Endothelial cell of hepatic sinusoid (primary cell): Measurements from ENCODE around the gene EEFSEC.

Source experiments
- in situ Hi-C: cut with HindIII; loops from 2 replicates; pipeline ENCODE4 v1.10.0; 2017; ENCODE audit warnings: low sequenced_read_pairs

The EEFSEC gene

DNA sequence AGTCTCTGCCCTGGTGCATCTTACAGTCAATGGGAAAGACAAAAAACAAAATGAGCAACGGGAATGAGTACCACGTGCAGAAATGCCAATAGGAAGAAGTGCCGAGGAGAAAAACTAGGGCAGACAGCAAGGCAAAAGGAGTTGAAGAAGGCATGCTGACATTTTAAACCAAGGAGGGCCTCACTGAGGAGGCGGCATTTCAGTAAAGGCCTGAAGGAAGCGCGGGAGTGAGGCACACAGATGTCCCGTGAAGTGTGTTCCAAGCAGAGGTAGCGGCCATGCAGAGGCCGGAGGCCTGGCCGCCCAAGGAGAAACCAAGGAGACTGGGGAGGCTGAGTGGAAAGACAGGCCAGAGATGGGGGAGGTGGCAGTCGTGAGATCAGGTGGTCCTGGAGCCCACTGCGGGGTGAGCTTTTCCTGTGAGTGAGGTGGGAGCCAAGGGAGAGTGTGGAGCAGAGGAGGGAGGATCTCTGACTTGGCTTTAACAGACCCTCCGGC, 278.6 kb downstream of the EEFSEC start:
- in situ Hi-C loops = loop anchor here (5.0 kb wide), 1 partner anchor 40 kb away; no protein-coding TSS in a partner anchor

DNA sequence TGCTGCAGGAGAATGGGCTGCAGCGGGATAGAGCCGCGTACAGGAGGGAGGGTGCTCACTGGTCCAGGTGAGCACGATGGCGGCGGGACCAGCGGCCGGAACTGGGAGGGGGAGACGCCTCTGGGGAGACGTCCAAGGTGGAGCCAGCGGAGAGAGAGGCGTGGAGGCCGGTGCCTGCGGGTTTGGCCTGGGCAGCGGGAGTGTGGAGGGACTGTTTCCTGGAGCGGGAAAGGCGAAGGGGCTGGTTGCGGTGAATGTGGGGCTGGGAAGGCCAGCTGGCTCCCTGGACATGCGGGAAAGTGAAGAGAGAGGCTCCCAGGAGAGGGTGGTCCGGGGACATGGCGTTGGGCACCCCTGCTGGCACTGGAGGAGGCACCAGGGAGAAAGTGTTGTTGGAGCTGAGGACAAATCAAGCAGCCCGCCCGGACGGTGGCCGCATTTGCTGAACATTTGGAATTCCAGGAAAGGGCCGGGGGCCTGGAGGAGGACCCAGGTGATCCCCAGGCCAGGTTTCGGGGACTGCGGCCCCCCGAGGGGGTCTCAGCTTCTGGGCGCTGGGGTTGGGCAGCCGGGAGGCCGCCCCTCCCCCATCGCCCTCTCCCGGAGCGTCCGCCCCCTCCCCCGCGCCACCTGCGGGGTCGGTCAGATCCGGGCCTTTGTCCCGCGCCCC, 279.2 kb downstream of the EEFSEC start:
- in situ Hi-C loops = loop anchor here (5.0 kb wide), 1 partner anchor 40 kb away; no protein-coding TSS in a partner anchor

DNA sequence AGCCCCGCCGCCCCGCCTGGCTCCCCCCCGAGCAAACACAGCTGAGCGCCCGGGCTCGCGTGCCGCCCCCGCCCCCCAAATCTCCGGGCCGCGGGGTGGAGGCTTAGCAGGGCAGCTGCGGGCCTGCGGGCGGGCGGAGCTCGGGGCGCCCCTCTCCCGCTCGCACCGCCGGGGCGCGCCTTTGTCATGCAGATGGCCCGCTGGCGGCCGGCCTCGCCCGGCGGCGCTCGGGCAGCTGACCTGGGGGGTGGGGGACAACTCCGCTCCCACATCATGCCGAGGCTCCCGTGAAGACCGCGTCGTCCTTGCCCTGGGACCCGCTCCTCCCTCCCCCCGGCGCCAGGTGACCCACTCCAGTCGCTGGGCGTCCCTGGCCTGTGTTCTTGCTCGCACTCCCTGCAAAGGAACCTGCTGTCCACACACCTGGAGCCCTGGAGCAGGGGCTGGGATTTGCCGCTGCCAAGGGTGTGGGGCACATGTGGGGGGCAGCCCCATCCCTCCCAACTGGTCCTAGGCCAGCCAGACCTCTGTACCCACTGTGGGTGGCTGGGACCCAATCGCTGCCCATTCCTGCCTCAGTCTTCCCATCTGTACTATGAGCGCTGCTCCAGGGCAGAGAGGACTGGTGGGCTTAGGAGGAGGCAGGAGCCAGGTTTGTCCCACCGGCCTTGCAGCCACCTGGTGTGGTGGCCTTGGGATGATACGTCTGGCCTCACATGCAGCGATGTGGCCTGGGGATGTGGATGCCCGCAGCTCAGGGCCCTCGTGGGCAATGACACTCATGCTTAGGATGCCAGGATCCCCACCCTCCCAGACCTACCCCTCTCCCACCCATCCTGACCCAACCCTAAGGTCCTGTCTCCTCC, 279.9 kb downstream of the EEFSEC start:
- in situ Hi-C loops = loop anchor here (5.0 kb wide), 1 partner anchor 39 kb away; no protein-coding TSS in a partner anchor

DNA sequence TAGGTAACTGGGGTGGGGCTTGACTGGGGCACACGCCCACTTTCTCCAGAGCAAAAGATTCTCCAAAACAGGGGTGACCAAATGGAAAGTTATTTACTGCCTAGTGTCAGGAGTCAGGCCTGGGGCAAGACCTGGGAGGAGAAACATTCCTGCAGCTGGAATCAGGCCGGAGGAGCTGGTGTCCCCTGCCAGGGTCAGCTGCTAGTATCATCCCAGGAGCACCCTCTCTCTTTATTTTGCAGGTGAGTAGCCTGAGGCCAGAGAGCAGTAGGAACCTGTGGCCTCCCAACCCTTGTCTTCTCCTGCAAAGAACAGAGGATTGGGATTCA, 280.5 kb downstream of the EEFSEC start:
- in situ Hi-C loops = loop anchor here (5.0 kb wide), 1 partner anchor 38 kb away; no protein-coding TSS in a partner anchor

DNA sequence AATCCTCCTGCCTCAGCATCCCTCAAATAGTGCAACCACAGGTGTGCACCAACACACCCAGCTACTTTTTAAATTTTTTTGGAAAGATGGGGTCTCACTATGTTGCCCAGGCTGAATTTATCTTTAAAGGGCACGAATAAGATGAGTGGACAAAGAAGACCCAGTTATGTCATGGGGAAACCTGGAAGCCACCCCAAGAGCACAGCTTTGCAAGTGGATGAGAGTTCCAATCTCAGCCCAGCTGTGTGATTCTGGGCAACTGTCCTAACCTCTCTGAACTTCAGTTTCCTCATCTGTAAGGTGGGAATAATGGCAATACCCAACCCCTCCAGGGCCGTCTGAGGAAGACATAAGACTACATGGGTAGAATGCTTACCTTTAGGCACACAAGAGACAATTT, 281.2 kb downstream of the EEFSEC start:
- in situ Hi-C loops = loop anchor here (5.0 kb wide), 1 partner anchor 38 kb away; no protein-coding TSS in a partner anchor

DNA sequence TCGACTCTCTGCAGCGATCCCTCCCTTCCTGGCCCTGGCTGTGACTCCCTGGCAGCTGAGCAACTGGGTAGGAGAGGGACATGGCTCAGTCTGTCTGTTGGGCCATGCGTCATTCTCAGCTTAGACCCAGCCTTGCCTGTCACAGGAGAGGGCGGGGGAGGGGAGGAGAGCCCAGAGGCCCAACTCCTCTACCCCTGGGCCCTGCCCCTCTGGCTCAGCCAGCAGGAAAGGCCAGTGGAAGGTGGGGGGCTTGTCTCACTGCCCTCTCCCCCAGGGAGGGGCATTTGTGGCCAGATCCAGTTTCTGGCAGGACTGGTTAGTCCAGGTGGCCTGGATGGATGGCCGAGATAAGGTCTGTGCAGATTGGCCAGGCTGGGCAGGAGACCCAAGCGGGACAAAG, 281.8 kb downstream of the EEFSEC start:
- in situ Hi-C loops = no loop called here

DNA sequence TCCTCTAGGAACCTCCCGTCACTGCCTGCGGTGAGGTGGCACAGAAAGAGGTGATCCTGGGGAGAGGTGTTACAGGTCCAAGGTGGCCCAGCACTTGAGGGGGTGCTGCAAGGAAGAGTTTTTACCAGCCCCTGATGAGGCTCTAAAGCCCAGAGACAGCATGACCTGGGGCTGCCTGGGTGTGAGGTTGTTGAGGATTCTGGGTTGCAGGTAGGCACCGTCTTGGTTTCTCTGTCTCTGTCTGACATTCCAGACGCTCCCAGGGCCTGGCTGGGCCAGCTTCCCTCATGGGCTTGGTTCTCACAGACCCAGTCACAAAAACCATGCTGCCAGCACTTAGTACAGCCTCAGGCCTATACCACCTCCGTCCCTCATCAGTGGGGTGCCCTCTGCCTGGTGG, 282.3 kb downstream of the EEFSEC start:
- in situ Hi-C loops = no loop called here

DNA sequence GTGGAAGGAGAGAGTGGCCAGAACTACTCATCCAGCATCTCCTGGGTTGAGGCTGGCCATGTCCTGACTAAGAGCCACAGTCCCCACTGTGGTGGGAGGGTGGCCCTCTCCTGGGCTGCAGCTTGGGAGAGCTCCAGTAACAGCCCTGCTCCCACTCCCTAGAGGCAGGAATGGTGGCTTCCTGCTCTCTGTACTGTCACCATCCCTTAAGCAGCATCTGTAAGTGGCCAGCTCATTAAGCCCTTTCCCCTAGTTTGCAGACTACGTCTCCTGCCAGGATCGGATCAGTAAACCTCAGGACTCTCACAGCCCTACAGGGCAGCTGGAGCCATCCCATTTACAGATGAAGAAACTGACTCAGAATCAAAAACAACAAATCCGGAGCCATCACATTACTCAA, 282.9 kb downstream of the EEFSEC start:
- in situ Hi-C loops = no loop called here

DNA sequence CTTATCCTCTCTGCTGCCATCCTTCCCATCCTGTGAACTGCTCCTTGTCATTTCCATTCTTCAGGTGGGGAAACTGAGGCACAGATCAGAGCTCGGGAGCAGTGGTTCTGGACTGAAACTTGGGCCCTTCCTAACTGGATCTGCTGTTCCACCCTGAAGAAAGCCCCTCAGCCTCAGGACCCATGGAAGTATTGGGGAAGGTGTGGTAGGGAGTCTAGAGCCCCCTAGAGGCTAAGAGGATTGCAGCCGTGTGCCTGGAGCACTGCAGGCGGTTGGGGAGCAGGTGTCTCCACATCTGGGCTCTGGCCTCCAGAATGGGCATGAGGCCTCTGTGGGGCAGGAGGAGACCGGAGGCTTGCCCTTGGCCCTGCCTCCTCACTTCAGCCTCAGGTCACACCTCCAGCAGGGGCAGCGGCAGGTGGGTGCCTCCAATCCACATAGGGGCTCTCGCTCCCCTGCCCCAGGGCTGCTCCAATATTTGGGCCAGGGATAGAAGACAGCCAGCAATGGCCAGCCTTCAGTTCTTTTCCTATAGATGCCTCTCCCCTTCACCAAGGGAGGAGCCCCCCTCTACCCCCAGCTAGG, 285.3 kb downstream of the EEFSEC start:
- in situ Hi-C loops = no loop called here

DNA sequence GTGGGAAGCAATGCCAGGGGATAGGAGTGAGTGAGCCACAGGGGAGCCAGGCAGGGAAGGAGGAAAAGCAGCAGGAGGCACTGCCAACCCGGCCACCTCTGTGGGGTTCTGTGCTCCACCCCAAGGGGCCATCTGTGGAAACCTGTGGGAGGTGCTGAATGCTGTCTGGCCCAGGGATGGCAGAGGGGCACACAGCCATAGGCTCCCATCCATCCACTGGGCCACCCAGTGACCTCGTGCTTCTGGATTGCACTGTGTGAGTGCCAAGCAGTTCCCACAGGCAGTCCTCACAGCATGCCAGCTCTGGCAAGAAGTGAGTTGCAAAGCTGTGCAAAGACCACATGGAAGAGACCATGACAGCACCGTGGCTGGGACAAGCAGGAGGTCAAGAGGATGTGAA, 285.9 kb downstream of the EEFSEC start:
- in situ Hi-C loops = no loop called here

DNA sequence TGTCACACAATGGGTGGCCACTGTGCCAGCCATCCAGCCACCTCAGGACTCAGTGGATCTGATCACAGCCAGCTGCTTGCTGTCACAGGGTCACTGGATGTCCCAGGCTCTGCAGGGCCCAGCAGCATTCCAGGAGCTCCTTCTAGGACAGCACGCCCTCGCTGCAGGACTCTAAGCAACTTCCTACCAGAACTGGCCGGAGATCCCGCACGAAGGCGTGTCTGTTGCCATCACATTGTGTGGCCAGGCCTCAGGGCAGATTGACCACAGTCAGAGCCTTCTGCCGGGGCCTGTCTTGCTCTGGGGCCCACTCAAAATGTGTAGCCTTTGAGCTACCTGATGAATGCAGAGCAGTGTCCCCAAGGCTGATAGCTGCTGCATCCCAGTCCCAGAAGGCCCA, 288.8 kb downstream of the EEFSEC start:
- in situ Hi-C loops = no loop called here

DNA sequence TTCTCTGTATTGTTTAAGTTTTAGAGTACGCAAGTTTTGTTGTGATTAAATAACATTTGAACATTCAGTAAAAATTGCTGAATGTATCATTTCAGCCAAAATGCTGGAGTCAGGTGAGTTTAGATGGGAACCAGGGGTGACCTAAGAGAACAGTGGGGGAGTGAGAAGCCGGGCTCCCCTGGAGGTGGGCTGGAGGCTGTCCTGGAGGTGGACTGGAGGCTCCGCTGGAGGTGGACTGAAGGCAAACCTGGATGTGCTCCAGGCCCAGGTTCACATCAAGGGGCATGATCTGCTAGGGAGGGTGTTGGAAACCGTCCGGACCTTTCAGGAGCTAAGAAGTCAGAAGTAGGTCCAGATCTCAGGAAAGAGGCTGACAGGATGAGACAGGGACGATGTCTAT, 289.7 kb downstream of the EEFSEC start:
- in situ Hi-C loops = no loop called here

DNA sequence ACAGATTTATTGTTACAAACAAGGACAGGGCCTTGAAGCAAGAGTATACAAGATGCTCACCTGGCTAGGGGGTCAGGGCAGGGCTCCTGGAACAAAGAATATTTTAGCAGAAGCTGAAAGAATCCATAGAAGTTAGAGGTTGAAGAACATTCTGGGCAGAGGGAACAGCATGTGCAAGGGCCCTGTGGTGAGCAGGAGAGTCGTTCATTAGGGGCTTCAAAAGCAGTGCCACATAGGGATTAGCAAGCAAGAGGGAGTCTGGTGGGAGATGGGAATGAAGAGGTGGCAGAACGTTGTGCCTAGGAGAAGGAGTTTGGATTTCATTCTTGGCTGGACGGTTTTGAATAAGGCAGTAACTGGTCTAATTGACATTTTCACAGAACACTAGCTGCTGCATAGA, 290.5 kb downstream of the EEFSEC start:
- in situ Hi-C loops = no loop called here

DNA sequence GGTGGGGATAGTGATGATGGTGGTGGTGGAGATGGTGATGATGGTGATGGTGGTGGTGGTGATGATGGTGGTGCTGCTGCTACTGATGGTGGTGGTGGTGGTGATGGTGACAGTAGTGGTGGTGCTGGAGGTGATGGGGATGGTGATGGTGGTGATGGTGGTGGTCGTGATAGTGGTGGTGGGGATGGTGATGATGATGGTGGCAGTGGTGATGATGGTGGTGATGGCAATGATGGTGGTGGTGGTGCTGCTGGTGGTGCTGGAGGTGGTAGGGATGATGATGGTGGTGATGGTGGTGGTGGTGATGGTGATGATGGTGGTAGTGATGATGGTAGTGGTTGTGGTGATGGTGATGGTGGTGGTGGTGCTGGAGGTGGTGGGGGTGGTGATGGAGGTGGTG, 292.1 kb downstream of the EEFSEC start:
- in situ Hi-C loops = no loop called here

DNA sequence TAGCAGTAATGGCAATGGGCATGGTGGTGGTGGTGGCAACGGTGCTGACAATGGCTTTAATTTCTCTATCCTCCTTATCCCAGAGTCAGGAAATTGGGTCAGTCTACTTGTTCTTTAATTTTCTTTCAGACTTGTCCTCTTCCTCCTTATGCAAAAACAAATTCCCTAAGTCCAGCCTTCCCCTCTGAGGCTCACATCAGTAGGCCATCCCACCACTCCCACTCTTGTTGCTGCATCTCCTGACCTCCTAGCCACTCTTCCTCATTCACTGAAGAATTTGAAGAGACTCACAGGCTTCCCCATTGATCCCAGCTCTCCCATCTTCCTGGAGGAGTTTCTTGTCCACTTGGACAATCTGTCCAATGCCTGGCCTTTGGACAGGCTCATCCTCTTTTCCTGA, 293.5 kb downstream of the EEFSEC start:
- in situ Hi-C loops = no loop called here

DNA sequence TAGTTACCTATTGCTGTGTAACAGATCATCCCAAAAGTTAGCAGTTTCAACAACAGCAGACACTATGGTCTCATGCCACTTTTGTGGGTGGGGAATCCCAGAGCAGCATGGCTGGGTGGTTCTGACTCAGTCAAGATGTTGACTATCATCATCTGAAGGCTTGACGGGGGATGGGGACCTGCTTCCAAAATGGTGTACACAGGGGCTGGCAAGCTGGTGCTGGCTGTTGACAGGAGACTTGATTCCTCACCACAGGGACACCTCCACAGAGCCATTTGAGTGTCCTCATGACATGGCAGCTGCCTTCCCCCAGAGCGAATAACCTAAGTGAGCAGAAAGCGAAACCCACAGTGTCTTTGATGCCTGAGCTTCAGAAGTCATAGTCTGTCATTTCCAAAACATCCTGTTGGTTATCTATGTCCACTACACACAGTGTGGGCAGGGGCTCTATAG, 294.3 kb downstream of the EEFSEC start:
- in situ Hi-C loops = no loop called here

DNA sequence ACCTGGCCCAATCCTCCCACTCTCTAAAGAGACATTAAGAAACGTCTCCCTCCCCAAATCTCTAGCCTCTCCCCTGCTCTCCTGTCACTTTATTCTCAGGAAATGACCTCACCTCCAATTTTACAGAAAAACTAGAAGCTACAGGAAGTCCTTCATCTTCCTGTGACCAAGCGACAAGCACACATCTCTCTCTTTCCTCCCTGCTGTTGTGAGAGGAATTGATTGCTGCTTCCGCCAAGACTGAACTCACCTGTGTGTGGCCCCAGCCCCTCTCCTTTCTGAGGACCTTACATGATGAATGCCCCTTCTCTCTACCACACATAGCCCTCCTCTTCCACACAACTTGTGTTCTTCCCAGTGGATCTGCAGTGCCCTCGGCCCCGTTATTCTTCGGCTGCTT, 295.2 kb downstream of the EEFSEC start:
- in situ Hi-C loops = no loop called here

DNA sequence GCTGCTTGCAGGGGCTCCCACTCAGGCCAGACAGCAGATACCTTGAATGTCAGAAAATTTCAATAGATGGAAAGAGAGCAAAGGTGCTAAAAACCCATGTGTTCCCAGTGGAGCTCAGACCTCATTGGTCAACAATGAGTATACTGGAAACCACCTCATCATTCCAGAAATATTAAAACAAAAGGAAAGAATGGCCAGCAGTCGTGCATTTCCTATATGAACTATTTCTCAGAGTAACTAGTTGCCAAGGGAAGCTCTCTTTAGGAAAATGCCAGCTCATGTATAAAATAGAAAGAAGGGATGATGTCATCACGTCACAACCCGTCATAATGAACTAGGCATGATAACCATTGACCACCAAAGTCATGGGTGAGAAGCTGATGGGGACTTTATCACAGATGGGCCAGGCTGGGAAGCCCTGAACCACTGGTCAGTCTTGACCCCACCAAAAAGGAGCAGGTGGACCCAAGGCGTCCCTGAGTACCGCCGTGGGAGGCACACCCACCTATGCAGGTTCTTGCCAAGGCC, 295.9 kb downstream of the EEFSEC start:
- in situ Hi-C loops = no loop called here

DNA sequence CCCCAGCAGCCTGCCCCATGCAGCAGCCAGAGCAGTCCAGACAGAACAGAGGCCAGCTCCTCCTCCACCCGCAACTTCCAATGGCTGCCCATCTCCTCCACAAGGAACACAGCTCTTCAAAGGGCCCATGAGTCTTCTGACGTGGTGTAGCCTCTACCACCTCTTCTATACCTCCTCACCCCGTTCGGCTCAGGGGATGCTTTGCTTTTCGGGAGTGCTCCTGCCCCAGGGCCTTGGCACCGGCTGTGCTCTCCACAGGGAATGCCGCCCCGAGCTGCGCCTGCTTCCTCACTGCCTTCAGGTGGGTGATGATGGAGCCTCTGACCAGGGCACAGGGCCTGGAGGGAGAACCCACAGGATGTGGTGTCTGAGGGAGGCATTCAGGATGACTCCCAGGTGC, 298.8 kb downstream of the EEFSEC start:
- in situ Hi-C loops = no loop called here

DNA sequence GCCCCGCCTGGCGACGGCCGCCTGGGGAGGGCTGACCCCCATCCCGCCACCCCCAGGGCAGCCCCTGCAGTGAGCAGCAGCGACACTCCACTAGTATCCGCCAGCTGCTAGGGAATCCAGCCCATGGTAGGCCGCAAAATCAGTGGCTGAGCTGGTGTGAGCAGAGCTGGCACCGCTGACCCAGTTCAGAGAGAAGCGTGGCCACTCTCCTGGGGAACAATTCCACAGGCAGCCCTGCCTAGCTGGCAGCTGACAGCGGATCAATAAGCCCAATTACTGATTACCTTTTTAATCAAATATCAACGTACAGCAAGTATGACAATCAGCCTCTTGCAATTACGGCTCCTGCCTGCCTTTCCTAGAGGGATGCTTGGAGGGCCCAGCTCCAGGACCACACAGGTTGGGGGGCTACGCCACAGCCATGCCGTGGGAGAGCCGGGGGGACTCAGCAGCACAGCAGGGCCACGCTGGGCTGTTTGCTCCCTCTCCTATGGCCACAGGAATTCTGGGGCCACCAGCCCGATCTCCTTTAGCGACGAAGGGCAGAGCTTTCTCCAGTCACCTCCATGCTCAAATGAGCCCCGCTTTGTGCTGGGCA, 299.5 kb downstream of the EEFSEC start:
- in situ Hi-C loops = no loop called here
